ENCODE measurements around the gene MIX23.
"Not testable (repeated sequence)": the region's sequence is repeated elsewhere in the genome, so short reads cannot be mapped to it uniquely, and the experiment has no call there.

Gene MIX23

DNA sequence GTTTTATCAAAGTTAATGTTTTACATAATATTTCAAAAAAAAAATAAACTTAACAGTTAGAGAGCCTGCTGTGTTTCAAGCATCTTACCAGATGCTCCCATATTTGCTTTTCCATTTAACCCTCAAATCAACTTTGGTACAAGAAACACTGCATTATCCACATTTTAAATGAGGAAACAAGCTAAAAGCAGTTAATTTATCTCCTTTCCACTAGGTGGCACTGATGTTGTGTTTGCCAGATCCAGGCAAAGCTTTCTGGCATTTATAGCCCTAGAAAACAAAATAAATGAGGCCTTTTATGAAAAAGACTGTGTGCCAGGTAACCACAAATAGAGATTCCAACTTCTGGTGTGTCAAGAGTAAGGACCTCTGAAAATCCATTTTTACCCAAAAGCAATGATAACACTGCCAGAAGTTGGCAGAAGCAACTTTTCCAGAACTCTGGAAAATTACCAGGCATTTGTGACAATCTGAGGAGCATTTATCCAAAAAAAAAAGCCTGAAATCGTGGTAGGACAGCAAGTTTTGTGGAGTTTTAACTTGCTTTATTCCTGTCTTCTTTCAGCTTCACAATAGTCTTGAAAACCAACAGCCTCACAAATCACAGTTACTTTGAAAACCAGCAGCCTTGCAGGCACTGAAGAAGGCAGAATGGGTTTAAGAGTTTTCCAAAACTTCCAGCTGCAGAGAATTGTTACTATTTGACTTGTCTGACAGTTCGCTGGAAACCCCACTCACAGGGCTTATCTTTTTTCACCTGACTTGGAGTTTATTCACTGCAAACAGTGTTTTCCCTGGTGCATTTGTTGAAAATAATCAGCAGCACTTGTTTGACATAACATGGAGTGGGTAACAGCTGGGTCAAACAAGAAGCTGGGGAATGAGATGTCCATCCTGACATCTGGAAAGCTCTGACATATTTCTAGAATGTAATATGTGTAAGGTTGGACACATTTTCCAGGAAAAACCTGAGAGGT, 10.1 kb upstream of the MIX23 start:
- peak; percentile 58 for DNase-seq

DNA sequence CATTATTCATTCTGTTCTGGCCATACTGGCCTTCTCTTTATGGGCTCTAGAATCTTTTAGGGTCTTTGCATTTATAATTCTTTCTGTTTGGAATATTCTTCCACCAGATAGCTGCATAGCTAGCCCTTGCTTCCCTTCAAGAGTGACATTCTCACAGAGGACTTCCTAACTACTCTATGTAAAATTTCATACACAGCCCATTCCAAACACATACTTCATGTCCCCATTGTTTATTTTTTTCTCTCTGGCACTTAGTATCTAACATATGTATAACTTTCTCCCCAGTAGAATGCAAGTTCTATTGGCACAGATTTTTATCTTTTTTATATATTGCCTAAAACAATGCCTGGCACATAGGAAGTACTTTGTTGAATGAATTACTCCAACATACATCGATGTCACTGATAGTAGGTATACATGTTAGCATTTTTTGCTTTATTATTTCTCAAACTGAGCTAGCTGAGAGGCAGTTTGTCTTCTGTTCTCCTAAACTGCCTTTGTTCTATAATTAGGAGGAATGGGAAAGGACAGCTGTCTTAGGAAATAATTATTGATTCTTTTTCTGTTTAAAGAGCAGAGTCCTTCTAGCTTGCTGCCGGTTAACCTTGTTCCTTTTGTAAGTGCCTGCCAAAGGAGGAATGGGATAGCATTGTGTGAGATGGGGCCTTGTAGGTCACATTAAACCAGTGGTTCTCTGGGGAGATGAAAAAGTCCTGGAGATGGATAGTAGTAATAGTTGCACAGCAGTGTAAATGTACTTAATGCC, 8.8 kb upstream of the MIX23 start:
- DNase-seq = no peak

DNA sequence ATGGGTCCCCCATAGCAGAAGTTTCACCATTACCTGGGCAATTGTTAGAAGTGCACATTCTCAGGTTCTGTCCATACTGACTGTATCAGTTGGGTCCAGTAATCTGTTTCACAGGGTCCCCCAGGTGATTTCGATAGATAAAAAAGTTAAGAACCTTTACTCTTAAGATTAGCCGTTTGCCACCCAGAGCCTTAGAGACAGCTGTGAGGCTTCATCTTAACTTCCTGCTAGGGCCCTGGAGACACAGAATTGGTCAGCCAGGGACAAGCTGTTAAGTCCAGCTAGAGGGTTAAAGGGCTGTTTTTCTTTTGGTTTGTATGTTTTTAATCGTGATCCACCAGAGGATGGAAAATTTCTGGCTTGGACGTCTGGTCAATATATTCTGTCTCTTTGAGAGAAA, 7.6 kb upstream of the MIX23 start:
- DNase-seq = no peak

DNA sequence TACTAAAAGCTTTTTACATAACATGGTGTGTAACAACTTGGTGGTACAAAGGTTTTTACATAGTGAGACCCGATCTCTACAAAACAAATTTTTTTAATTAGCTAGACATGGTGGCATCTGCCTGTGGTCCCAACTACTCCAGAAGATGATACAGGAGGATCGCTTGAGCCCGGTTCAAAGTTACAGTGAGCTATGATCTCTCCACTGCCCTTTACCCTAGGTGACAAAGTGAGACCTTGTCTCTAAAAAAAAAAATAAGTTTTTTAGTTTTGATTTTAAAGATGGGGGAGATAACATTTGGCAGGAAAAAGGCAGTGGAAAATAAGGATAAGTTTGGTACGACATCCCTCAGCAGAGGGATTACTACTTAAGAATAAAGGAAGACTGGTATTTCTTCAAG, 6.9 kb upstream of the MIX23 start:
- DNase-seq = no peak

DNA sequence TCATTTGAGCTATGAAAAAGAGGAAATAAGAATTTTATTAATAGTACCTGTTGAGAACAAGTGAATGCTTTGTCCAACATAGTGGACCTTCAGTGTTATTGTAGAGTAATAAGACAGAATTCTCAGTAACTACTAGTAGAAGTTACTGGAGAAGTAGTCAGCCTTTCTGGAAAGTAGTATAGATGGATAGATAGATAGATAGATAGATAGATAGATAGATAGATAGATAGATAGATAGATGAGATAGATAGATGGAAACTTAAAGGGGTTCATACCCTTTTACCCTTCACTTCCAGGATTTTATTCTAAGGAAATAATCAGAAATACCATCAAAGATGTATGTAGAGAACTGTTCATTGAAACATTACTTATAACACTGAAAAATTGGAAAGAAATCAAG, 6.2 kb upstream of the MIX23 start:
- DNase-seq = no peak

DNA sequence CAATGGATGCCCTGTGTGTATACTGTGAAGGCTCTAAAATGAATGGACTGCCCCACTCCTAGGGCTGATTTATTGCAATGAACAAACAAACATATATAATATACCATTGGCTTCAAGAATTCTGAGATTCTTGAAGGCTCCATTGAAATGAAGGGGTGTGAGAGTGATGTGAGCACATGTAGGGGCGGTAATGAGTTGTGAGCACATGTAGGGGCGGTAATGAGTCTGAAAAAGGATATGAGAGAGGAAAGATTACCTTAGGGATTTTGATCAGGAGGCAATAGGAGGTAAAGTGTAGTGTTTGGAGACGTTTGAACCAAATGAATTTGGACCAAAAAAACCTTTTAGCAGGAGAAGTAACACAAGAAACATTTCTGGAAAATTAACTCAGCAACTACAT, 4.7 kb upstream of the MIX23 start:
- no peak for DNase-seq

DNA sequence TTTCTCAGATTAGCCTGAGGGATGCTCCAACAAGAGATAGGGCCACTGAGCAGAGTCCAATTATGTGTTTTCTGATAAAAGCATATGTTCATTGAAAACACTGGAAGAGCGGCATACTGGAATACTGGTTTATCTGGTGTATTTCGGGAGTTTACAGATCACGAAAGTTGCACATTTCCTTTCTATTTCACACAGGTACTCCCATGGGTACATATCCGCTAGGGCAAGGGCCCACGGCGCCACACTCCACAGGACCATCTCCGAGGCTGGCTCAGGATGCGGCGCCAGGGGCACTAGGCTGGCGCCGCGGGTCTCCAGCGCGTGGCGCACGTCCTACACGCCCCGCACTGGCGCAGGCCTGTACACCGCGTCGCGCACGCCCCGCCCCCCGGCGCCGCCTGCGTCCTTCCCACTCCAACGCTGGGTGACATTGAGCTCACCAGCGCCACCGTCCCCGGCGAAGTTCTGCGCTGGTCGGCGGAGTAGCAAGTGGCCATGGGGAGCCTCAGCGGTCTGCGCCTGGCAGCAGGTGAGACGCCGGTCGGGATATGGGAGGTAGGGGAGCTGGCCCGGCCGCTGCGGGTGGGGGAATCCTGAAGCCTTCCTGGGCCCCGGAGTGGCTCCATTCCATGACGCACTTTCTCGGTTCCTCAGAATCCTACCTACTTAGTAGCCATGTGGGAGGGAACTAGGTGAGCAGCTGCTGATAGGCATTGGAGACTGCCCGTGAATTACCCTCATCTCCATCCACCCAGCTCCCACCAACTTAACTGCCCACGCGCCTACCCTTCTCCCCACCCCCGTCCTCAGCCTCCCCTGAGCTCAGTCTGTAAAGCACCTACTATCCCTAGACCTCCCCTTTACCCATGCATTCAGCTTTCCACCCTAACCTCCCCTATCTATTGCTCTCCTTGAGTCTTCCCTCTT, 1.0 kb upstream of the MIX23 start, which contains the start of gene FAM162A:
FAM162A (plus strand) TSS at position 412 of the 927 bp plus-strand sequence; CDS start at position 496, 84 bp downstream.
- peak; percentile 93 for DNase-seq

DNA sequence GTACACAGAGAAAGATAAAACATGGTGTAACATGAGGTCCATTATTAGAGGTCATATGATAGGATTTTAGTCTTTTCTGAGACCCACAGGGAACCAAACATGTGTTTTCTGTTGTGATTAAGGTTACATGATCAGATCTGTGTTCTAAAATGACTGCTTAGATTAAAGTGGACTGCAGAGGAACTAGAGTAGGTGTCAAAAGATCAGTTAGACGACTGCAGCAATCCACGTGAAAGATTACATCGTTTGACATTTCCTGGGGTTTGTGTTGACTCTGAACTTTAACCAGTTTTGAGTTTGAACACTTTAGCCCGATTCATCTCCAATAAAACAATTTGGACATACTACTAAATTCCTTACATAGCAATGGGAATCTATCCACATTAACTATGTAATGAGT, 5.1 kb downstream of the MIX23 start:
- DNase-seq = no peak

DNA sequence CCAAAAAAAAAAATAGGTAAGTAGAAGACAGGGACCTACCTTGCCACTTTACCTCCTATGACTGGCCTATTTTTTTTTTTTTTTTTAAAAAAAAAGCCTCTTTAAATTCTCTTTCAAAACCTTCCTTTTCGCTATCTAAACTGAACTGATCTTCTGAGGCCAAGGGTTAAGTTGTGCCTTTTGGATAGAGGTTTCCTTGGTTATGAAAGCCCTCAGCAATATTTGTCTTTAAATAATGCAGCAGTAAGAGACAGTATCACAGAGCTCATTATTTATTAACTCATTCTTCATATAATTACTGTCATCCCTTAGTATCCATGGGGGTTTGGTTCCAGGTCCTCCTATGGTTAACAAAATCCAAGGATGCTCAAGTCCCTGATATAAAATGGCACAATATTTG, 9.0 kb downstream of the MIX23 start:
- DNase-seq = no peak

DNA sequence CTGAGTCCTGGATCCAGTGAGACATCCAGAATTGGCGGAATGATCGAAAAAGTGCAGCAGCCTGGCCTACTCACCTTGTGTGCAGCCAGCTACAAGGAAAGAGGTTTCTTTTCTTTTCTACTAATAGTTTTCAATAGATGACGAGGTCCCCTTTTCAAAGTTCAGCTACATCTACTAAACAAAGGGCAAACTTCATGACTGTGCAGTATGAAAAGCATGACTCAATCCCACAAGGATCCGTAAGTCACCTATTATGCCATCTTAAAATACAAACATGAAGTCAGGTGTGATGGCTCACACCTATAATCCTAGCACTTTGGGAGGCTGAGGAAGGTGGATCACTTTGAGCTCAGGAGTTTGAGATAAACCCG, 16.7 kb downstream of the MIX23 start:
- no peak for DNase-seq

DNA sequence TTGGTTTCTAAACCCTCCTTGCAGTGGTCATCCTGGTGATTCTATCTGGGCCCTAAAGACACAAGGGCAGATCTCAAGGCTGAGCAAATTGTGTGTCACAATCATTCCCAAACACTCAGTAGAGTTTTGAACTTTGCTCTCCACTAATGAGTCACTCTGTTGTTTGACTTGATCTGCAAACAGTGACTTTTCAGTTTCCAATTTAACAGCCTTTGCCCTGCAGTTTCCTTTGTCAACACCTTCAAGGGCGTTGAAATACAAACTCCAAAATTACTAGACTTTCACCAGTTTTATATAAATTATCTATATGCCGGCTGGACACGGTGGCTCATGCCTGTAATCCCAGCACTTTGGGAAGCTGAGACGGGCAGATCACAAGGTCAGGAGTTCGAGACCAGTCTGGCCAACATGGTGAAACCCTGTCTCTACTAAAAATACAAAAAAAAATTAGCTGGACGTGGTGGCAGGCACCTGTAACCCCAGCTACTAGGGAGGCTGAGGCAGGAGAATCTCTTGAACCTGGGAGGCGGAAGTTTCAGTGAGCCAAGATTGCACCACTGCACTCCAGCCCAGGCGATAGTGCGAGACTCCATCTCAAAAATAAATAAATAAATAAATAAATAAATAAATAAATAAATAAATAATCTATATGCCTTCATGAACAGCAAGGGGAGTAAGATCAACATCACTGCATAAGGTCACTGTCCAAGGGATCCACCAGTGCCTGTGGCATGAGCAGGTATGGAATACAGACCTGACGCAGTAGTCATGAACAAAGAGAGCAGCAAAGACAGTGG, 17.3 kb downstream of the MIX23 start:
- not testable (repeated sequence) for DNase-seq

DNA sequence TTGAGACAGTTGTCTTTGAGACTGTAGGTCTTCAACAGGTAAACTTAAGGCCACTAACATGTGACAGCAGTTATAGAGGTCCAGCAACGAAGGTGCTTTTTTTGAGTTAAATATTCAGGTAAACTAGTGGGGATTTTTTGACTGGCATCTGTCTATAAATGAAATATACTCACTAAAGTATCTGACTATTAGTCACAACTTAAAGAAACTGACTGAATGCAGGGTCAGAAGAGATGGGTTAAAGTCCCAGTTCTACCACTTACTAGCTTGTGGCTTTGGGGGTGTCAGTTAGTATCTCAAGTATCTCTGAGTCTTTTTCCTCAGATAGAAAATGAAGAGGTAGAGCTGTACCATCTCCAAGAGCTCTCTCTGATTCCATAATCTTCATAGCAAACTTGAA, 18.0 kb downstream of the MIX23 start:
- no peak for DNase-seq

DNA sequence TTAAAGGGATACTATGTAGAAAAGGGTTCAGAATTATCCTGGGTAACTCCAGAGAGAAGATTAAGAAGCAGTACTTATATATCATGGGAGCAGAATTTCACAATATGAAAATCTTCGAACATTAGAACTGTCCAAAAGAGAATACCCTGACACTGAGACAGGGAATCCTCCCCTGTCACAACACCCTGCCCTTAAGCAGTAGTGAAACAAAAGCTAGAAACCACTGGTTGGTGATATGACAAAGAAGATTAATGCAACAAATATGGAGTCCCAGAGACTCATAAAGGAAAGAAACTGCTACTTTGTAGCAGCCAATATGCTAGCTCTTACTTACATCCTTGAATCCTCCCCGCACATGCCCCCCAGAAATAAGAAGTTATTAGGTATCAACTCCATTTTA, 18.5 kb downstream of the MIX23 start:
- DNase-seq = no peak

DNA sequence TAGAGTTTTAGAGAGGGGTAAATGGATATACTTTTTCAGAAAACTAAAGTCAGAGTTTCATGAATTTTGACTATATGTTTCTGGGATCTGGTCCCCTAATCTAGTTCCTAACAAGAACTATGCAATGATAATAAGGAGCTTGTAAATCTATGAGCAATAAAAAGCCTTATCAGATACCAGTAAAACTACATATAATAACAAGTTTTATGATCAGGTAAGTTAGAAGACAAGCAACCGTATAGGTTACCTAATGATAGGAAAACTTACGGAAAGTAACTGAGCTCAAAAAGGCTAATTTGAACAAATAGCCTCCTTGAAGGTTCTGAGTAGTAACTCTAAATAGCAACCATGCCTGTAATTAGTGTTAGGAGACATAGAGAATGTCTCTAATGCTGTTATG, 21.0 kb downstream of the MIX23 start:
- DNase-seq = no peak

DNA sequence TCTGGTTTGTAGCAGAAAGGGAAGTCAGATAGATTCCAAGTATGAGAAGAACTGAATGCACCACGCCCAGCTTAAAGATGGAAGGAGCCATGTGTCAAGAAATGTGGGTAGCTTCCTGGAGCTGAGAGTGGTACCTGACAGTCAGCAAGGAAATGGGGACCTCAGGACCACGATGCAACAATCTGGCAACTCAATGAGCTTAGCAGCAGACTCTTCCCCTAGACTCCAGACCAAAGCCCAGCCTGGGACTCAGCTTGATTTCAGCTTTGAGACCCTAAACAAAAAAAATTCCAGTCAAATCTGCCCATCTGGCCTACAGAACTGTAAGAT, 24.4 kb downstream of the MIX23 start:
- DNase-seq = no peak

DNA sequence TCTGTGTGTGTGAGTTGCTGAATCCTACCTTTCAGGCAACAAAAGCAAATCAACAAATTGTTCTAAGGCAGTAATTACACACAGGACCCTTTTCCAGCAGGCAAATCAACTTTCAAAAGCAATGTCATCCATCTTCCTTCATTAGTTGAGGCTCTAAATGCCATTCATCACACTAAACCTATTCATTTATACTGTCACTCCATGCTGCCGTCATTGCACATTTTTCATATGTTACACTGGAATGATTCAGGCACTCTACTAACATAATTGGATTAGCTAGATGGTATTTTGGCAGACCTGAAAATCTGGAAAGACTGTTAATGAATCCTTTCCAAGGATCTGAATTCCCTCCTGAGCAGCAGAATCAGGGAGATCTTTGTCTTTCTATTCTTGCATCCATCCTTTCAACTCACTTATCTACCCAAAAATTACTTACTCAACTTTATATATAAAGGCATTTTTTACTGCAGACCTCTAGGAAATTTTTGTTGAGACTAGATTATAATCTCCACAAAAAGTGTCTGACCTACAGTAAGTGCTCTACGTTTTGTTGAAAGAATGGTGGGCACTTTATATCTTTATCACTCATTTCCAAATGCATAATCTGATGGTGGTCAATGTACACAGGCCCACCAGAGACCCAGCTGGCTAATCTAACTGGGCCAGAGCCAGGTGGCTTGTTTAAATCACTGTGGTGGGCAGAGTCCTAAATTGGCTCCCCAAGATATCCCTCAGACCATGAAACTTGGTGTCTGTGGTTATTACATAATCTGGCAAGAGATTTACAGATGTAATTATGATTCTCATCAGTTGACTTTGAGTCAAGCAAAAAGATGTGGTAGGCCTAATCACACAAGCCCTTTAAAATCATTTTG, 25.0 kb downstream of the MIX23 start:
- DNase-seq = no peak

DNA sequence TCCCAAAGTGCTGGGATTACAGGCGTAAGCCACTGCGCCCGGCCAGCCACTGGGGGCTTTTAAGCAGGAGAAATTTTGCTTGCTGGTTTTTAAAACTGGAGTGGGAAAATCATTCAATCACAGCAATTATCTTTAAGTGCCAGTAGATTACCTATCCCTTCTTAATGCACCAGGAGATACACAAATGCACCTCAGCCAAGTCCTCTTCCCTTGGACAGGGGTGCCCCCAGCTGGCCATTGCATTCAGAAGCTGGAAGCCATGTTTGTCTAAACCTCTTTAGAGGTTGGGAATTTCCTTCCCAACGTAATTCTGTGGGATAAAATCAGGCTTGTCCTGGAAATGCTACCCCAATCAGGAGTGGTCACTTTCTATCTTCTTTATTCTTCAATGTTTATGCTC, 26.6 kb downstream of the MIX23 start:
- peak; percentile 26 for DNase-seq

DNA sequence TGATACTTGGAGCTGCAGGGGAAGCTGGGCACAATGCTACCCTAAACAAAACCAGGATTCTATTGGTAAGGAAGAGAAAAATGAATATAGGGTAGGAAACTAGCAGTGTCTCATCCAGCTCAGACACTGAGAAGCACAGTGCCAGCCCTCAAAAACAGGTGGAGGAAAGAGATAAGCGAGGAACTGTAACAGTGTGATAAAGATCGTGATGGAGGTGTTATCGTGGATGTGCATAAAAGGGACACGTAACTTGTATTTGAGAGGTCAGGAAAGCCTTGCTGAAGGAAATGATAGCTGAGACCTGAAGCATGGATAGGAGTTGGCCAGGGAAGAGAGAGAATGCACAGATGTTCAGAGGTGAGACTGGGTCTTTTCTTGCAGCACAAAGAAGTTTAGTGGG, 27.4 kb downstream of the MIX23 start:
- DNase-seq = no peak

DNA sequence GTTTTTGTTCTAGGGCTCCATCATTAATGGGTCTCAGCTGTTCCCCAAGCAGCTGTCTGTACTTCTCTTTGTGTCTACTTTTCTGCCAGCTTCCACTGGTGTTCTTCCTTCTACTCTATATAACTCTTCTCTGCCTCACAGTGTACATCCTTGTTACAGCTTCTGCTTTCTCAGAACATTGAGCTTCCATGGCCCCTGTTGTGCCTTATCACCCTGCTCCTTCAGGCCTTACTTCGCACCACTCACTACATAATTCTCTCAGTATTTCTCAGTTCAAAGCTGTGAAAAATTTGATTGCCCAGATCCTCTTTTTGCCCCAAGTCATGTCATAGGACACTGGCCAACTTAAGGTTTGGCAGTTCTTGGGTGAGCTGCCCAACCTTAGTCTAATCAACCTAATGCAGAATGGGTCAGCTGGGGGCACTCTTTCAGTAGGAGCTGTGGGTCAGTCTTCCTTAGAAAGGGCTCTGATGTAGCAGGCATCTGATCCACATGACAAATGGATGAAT, 29.1 kb downstream of the MIX23 start:
- DNase-seq = no peak

DNA sequence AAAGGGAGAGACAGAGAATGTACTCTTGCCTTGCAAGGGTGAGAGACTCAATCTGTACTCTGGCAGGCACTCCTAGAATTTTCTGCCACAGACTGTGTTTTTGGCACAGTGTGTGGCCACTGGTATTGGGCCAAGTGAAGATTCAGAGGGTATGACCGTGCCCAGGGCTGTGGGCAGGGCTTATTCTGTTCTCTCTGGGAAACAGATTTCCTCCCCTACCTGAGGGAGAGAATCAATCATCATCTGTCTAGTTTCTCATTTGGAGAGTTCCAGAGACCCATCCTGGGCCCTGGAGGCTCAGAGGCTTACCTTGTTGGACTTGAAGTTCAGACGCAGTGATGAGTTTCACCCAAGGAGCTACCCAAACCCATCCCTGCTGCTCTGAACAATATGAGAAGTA, 29.8 kb downstream of the MIX23 start:
- no peak for DNase-seq

DNA sequence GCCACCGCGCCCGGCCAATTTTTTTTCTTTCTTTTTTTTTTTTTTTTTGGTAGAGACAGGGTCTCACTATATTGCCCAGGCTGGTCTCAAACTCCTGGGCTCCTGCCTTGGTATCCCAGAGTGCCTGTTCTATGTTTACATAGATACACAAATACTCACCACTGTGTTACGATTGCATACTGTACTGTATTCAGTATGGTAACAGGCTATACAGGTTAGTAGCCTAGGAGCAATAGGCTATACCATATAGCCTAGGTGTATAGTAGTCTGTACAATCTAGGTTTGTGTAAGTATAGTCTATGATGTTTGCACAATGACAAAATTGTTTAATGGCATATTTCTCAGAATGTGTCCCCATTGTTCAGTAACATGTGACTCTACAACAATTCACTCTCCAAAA, 31.4 kb downstream of the MIX23 start:
- DNase-seq = no peak

All from CD4-positive, alpha-beta T cell treated with Interleukin-21 for 1 hour (primary cell).